HK-2 (cell line): Measurements from ENCODE around the gene SFXN5.
A peak's percentile ranks its signal among the peaks of the same experiment; 100 is the strongest.

Experiments
- DNase-seq: peaks from one replicate; pipeline ENCODE4 v3.0.0-alpha.2; 2018; ENCODE audit not compliant: unreplicated experiment

Gene SFXN5

DNA sequence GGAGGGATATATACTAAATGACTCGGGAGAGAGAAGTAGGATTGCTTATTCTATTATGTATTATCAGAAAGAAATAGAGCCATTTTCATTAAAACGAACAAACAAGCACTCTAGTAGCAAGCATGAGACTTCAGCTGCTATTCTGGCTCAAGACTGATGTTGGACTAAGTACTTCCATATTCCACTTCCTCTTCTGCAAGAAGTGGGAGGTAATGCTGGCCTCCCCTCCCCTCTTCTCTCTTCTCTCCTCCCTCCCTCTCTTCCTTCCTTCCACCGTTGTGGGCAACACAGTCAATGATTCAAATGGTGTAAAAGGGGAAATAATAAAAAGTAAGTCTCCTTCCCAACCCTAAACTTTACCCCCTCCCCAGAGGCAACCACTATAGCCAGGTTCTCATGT, 91.6 kb downstream of the SFXN5 start:
- DNase-seq, result no peak

DNA sequence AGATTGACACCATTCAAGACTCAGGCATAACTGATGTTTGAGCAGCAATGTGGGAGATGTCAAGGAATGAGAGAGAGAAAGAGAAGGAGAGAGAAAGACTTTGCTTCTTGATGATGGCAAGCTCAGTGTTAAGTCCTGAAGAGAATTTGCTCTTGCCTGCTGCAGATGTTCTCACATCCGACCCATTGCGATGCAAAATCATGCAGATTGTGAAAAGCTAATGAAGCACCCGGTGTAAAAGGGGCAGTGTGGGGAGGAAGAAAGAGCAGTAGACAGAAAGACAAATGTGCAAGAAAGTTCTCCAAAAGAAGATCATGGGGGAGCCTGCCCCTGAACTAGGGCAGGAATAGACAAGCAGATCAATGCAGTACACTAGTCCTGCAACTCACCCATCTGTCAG, 96.5 kb downstream of the SFXN5 start:
- DNase-seq, result no peak

DNA sequence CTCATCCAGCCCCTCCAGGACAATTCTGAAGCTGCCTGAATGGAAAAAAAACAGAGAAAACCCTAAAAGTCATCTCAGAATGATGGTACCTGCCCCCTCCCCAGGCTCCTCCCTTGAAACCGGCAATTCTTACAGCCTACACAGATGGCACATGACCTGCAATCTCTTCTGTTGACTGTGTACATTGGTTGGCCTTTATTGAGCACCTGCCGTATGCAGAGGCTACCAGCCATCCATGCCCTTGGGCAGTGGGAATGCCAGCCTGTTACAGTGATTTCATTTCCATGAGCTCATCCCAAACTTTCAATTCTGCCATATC, 97.1 kb downstream of the SFXN5 start:
- no peak for DNase-seq

DNA sequence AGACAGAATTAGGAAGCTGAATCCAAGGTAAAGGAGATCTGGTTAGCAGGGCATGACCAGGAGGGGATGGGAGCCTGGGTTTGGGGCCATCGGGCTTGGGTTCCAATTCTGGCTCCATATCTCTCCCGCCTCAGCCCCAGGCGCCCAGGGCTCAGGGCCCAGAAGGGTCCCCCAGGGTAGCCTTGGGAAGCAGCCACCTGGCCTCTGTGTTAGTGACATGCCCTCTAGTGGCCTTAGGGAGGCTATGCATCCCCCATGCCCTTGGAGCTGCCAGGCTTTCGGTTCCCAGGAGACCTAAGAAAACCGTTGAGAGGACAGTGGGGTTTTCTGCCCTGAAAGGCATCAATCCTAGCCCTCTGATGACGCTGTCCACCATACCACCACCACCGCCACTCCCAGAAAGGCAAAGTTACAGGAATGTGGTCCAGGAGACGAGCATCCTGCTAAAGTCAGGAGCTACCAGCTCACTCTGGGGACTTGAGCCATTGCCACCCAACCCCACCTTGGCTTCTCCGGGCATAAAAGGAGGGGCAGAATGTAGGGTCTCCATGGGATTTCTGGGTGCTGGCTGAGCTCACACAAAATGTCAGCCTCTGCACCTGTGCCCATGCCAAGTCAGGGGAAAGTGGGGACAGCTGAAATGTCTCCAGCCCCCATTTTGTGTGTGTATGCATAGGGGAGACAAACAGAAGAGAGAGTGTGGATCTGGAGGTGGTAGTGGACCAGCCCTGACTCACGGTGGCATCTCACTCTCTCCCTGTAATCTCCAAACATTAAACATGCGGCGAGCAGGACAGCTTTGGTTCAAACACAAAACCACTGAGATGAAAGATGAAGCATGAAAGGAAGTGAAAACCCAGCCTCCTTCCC, 97.7 kb downstream of the SFXN5 start:
- DNase-seq, result peak; percentile 54

DNA sequence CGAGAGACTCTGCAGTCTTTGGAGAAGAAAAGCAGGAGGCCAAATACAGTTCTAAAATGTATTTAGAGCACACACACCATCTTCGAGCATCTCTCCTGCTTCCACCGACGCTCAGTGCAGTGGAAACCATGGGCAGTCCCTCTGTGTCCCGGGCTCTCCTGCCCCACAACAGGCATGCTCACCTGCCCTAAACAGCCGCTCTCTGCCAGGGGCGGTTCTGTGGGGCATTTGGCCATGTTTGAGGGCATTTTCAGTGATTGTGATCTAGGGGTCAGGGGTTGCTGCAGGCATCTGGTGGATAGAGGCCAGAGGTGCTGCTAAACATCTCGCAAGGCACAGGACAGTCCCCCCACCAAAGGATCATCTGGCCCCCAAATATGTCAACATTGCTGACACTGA, 98.4 kb downstream of the SFXN5 start:
- DNase-seq, result no peak

DNA sequence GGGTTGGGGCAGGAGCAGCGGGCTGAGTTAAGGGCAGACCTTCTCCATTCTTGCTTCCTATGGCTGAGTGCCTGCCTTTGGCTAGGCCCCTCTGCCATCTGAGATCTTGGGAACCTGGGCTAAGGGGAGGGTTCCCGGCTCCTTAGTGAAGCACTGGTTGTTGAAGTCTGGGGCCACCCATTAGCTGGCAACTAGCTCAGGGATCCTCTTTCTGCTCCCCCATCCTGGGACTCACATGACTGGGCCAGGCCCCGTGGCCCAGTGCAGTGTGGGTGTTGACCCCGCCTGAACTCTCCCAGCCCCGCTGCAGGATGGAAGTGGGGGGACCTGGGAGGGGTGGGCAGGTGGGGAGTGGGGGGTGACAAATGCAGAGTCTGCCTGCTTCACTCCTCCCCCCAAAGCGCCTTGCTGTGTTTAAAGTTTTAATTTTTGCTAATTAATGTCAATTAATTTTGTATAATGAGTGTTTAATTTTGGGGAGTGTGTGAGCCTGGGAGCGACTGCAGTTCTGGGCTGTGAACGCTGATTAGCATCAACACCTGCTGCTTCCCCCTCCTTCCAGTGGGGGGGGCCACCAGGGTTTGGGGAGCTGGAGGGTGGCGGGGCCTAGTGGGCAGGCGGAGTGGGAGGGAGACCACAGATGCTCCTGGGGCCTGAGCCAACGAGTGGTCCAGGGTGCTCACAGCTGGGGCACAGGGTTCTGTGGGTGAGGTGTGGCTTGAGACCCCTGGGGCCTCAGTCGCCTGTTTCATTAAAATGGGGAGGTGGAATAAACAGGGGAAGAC, 99.0 kb downstream of the SFXN5 start:
- DNase-seq, result no peak

DNA sequence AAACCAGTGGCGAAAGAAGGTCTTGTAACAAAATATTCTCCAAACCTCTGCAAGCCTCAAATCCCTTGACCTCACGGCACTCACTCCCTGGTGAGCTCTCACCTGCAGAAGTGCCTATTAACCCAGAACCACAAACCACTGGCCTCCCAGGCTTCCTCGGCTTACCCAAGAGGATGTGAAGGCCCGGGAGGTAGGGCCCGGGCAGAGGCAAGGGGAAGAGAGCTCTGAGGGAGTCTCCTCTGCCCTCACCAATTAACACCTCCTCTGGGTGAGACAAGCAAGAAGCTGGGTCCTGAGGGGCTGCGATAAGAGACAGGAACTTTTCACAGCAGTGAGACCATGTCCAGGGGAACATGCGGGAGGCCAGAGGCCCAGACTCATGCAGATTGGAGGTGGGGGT, 100.5 kb downstream of the SFXN5 start:
- DNase-seq, result no peak

DNA sequence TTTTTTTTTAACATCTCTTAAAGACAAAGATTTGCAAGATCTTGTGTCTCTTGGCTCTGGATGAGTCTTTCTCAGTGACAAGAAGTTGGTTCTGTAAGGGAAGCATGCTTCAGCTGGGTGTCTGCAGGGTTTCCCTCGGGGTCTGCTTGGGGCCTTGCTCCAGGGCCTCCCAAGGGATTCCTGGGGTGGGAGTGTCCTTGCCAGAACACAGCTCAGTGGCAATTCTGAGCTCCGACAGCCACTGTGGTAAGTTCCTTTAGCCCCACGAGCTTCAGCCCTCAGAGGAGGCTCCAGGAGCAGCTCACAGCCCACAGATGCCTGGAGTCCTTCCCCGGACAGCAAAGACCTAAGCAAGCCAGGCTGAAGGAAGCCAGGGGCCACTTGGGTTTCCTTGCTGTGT, 101.8 kb downstream of the SFXN5 start:
- no peak for DNase-seq

DNA sequence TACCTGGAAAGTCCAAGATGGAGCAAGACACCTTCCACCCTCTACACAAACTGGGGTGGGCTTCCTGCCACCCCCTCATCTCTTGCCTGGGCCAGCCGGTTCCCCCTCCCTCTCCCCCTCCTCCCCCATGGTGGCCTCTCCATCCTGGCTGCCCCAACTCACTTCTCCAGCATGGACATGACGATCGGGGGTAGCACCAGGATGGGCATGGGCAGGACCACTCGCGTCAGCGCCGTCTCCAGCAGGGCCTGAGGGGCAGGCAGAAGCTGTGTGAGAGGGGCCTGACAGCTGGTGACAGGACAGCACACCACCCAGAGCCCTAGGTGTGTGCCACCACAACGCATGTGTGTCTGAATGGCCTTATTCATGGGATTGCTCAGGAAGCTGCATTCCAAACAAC, 103.2 kb downstream of the SFXN5 start:
- DNase-seq, result no peak

DNA sequence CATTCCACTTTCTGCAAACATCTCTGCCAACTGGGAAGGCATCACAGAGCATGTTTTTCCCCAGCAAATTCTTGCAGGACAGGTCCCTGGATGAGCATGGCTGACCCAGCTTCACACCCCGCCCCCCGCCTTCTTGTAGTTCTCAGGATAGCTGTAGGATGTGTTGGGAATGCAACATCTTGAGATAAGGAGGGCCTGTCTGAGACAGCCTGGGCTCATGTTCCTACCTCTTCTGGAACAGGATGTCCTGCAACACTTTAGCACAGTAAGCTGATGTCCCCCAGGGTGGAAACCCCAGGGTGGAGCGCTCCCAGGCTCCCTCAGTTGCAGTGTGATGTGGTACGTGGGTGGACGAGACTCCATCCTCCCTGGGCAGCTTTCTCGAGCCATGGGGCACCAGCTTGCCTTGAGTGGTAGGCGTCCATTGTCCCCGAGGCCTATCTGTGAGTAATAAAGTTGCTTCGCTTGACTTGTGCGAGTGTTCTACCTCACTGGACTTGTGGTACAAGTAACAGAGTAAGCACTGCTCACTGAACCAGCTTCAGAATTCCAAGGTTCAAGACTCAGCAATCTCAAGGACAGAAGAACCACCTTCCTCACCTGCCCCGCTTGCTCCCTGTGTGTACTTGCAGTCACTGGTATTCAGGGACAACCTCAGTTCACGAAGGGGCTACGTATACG, 105.6 kb downstream of the SFXN5 start:
- peak; percentile 55 for DNase-seq

DNA sequence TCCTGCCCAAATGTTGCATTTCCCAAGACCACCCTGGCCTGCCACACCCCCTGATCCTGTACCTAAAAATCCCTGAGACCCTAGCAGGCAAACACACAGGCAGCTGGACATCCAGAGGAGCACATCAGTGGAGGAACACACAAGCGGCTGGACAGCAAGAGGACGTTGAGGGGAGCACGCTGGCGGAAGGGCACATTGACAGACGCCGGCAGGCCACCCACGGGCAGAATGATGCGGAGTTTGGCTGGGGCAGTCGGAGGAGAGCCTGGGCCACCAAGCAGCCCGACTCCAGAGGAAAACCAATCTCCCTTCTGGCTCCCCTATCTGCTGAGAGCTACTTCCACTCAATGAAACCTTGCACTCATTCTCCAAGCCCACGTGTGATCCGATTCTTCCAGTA, 106.5 kb downstream of the SFXN5 start:
- DNase-seq, result no peak

DNA sequence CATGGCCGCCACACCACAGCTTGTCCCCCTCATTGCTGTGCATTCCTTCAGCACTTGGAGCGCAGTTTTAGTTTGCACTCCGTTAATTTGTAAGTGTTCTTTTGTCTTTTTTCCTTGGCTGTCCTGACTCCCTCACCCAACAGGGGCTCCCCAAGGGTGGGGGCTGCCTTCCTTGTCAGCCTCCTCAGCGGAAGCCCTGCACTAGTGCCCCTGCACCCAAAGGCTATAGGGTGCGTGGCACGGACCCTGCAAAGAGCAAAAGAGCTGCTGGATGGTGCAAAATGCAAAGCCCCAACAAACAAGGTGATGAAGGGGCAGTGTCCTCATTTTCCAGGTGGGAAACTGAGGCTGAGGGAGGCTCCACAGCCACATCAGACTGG, 107.4 kb downstream of the SFXN5 start:
- no peak for DNase-seq

DNA sequence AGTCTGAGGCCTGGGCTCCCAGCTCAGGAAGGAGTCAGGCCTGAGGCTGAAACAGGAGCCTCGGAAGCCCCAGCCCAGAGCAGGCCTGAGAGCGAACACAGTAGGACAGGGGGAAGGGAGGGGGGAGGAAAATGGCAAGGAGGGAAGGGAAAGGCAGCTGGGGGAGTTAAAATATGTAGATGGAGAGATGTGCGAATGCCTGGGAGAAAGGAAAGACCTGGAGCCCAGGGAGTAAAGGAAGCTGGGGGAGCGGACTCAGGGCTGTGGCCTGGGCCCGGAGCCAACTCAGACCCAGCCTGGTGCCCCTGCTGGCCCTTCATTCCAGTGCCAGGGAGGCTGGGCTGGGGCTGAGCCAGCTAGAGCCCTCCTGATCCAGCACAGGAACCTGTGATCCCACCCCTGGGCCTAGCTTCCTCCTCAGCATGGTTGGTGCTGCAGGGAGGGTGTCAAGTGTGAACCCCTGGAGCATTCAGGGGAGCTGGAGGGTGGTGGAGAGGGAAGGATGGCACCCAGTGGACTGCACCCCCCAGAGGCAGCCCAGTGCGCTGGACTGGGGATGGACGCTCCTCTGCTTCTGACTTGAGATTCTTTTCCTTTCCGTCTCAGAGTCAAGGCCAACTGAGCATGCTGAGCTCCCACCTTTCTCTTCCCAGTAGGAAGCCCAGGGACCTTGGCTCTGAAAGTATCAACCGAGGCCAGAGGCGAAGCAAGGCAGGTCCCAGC, 107.9 kb downstream of the SFXN5 start:
- DNase-seq, result no peak

DNA sequence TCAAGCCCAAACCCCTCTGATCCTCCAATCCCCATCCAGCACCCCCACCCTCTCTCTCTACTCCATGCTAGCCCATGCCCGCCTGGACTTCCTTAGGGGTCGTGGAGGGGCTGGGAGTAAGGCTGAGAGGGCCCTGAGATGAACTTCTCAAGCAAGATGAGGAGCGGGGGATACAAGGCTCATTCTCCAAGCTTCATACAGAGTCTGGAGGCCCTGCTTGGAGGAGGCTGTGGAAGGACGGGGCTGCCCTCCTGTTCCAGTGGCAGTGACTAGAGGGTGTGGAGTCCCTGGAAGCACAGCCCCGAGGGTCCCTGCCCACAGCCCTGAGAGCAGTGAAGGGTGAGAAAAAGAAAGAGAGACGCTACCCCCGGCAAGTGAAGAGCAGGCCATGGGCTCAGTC, 108.6 kb downstream of the SFXN5 start:
- DNase-seq, result no peak

DNA sequence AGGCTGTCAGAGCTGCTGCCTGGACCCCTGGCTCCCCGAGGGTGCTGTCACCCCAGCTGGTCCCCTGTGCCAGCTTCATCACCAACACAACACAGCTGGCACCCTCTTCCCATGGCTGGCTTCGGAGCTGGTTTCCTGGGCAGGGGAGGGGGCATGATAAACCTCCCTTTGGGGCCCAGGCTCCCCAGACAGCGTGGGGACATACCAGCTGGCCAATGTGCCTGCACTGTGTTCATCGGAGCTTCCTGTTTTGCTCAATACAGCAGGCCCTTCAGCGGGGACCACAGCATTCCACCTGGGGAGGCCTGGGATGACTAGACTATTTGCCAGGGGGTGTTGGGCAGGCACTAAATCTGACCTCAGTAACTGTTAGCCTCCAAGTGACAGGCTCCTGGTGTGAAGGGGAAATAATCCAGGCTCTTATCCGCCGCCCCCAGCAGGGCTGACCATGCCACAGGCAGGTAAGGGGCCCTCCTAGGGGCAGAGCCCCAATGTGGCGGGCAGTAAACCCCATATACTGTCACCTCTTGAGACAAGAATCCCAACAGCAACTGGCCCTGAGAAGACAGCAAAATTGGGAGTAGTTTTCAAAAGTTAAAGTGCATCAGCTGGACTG, 109.6 kb downstream of the SFXN5 start:
- peak; percentile 42 for DNase-seq

DNA sequence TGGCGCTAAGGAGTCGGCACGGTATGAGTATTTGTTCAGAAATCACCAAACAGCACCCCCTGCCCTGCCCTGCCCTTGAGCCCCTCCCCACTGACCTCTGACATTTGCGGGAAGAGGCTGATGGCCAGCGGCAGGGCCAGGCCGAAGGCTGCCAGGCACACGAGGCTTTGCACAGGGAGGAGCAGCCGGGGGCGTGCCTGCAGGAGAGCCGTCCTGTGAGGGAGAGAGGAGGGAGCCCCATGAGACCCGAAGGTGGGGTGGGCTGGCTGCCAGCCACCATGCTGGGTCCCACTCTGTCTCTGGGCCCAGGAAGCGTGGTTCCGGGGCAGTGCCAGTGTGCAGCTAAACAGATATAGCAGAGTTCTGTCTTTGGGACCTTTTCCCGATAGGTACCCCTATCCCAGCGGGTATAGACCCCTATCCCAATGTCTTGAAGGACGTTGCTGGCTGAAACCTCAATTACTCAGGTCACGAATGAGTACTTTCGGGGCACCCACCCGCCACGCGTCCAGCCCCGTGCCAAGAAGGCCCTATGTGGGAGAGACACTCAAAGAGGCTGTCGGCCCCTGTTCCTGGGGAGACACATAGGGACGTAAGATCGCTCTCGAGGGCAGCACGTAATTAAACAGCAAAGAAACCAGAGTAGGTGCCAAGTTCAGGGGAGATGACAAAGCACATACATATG, 110.3 kb downstream of the SFXN5 start:
- no peak for DNase-seq

DNA sequence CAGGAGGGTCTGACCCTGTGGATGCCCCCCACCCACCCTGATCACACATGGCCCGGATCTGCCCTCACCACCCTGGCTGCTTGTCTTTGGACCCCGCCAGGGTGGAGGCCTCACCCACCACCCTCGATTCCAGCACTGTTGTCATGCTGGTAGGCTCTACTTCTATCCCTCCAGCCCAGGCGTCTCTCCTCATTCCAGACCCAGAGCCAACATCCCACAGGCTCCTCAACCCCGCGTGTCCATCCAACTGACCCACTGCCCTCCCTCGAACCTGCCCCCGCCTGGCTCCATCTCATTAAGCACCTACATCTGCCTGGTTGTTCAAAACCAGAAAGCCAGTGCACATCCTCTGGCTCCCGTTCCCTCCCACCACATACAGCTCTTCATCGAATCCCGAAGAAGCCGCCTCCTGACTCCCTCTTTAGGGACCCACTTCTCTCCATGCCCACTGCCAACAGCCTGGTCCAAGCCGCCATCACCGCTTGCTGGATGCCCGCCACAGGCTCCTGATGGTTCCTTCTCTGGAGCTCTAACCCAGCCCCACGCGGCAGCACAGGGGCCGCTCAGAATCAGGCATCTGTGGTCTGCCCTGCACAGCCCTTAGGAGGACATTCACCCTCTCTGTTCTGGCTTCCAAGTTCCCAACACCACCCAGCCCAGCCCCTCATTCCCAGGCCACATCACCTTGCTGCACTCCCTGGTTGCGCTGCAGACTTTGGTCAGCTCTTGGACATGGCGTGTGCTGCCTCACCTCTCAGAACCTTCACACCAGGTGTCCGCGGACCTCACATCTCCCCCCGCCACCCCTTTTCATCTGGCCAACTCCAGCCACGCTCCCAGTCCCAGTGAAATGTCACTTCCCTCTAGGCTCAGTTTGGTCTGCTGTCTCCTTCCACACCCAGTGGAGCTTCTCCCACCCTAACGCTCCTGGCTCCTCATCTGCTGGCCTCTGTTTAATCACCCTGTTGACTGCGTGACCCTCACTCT, 111.2 kb downstream of the SFXN5 start:
- no peak for DNase-seq

DNA sequence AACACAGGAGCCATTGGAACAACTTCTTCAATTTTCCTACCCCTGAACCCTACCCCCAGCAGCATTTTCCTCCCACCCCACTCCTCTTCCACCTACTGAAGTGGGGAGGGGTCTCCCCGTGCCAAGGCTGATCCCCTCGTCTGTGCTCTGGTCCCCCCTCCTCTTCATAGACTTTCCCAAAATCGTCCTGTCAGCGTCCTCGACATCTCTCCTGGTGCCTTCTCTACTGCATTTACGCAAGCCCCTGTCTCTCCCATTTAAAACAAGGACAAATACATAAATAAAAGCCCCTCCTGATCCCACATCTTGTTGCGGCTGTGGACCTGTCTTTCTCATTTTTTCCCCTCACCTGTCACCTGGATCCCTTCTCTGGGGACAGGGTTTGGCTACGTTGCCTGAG, 112.0 kb downstream of the SFXN5 start:
- DNase-seq, result no peak

DNA sequence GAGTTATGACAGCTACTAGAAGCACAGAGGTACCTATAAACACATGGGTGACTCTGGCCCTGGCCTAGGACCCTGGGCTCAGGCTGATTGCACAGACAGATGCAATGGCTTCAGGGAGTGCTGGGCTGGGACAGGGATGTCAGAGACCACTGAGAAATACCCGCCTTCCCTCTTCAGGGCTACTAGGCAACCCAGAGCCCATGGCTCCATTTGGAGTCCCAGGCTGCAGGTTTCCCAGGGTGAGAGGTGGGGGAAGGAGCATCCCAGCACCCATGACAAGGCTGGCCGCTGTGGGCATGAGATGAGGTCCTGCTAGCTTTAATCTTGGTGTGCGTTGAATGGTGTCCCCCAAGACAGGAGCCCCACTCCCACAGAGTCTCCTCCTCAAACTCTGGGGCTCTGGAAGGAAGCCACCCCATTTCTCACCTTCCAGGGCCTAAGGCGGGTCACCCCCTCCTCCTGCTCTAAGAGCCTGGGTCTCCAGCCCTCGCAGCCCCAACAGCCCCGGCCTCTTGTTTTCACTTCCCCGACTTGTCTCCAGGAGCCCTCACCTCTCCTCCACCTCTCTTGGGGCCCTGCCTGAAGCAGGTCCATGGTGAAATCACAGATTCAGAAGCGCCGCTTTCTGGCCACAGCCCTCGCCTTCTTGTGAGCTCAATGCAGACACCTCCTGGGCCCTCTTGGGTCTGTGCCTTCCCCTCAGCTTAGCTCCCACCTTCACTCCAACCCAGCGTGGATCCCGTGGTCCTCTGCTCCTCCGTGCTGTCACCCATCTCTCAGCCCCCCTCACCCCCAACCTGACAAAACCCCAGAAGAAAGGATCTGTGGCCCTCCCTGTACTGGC, 112.7 kb downstream of the SFXN5 start:
- no peak for DNase-seq
